Panc1 (cell line): ENCODE measurements around the gene ITGAL.

ENCODE experiments used
- POLR2AphosphoS5 ChIP-seq: IDR thresholded peaks from 2 replicates; pipeline ENCODE4 v1.6.1; 2012; ENCODE audit warnings: mild to moderate bottlenecking, low read depth, low read length, moderate library complexity
- SIN3A ChIP-seq: IDR thresholded peaks from 2 replicates; pipeline ENCODE4 v1.6.1; 2012; ENCODE audit warnings: low read depth, mild to moderate bottlenecking, low read length, moderate library complexity, borderline replicate concordance; ENCODE audit not compliant: insufficient read depth
- TCF7L2 ChIP-seq: IDR thresholded peaks from 2 replicates; pipeline ENCODE4 v1.6.1; 2011; ENCODE audit warnings: mild to moderate bottlenecking, low read depth, low read length, inconsistent platforms
- TF ChIP-seq, protein P1 (sequence below): fragments of 450-650 bp; IDR thresholded peaks from 2 replicates; pipeline ENCODE4 v1.5.1; 2017; ENCODE audit warnings: mild to moderate bottlenecking

DNA sequence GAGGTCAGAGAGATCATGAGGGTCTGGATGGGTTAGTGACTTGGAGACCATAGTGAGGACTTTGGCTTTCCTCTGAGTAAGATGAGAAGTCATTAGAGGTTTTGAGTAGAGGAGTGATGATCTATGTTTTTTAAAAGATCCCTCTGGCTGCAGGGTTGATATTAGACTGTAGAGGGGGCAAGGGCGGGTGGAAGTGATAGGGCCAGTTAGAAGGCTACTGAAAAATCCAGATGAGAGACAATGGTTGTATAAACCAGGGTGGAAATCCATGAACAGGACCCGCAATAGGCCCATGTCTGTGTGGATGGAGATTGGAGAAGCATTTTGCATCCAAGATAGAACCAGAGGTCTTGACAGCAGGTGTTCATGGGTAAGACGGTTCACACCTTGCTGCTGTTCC, 9.8 kb downstream of the ITGAL start:
- TF ChIP-seq, protein P1, sequence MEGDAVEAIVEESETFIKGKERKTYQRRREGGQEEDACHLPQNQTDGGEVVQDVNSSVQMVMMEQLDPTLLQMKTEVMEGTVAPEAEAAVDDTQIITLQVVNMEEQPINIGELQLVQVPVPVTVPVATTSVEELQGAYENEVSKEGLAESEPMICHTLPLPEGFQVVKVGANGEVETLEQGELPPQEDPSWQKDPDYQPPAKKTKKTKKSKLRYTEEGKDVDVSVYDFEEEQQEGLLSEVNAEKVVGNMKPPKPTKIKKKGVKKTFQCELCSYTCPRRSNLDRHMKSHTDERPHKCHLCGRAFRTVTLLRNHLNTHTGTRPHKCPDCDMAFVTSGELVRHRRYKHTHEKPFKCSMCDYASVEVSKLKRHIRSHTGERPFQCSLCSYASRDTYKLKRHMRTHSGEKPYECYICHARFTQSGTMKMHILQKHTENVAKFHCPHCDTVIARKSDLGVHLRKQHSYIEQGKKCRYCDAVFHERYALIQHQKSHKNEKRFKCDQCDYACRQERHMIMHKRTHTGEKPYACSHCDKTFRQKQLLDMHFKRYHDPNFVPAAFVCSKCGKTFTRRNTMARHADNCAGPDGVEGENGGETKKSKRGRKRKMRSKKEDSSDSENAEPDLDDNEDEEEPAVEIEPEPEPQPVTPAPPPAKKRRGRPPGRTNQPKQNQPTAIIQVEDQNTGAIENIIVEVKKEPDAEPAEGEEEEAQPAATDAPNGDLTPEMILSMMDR = no peak
- TF ChIP-seq TCF7L2 (no peak), SIN3A (no peak), POLR2AphosphoS5 (no peak)
